ENCODE results near the gene TRIP10.
A peak's percentile ranks its signal among the peaks of the same experiment; 100 is the strongest.
"Not testable (repeated sequence)": the region's sequence is repeated elsewhere in the genome, so short reads cannot be mapped to it uniquely, and the experiment has no call there.

Gene TRIP10

DNA sequence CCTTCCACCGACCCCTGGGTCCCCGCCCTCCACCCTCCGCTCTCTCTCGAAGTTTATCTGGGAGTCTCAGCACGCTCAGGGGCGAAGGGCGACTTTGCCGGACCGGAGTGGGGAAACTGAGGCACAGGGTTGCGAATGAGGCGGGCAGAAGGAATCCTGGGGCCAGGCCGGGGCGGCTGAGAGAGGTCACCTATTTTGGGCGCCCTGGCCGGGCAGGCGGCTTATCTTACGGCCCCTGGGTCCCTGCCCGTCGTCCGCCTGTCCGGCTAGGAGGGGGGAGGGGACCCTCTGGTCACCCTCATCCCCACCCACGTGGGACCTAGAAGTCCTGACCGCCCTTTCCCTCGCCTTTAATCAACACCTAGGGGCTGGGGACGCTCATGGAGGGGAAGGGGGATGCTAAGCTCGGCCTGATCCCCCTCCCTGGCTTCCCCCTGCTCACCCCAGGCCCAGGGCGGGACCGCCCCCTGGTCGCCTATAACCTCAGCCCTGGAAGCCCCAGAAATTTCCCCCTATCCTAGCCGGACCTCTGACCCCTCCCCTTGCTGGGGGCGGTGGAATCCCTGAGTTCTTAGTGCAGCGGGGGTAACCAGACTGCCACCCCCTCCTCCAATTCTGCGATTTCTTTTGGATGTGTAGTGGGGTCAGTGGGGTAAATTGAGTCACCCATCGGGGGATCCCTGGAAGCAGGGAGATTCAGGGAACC lies 556 bp downstream of the TRIP10 start:
- TF ChIP-seq FOXK2 (IDR thresholded peaks at IDR 0.05) (no peak), L3MBTL2 (conservative IDR thresholded peaks at IDR 0.05) (peak; percentile 61)
- DNase-seq (ENCODE audit: extremely low spot score) = no peak
- ChIA-PET CTCF (no interaction called here), POLR2A (interaction anchor here (1.0 kb wide), 1 partner anchor 15 kb away, joined by 3 read pairs; no protein-coding TSS in a partner anchor)

DNA sequence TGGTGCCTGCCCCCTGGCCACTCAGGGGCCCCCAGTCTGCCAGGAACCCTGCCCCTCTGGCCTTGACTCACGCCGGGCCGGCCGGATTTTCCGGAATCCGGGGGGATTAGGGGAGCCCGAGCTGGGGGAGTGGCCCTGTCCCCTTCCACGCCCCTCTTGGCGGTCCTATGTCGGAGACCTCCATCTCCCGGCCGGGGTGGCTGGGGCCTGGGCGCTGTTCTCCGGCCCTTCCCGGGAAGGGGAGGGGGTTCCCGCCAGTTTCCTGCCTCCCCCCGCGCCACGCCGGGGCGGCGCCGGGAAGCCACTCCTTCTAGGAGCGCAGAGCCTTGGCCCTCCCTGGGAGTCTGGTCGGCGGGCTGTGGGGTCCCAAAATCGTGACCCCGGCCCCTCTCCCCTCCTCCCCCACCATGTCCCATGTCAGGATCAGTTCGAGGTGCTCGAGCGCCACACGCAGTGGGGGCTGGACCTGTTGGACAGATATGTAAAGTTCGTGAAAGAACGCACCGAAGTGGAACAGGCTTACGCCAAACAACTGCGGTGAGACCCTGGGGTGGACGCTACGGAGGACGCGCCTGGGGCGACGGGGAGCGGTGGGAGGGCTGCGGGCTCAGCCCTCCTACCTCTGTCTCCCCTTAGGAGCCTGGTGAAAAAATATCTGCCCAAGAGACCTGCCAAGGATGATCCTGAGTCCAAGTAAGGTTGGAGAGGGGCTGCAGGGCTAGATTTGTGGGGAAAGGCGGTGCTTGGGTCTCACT lies 1.3 kb downstream of the TRIP10 start:
- CTCF ChIA-PET = no interaction called here
- POLR2A ChIA-PET = interaction anchor here (1.0 kb wide), 1 partner anchor 16 kb away, joined by 3 read pairs; no protein-coding TSS in a partner anchor
- DNase-seq (ENCODE audit: extremely low spot score) = peak; percentile 34
- TF ChIP-seq BHLHE40 (IDR thresholded peaks at IDR 0.05; ENCODE audit: borderline replicate concordance) (no peak), FOXM1 (IDR thresholded peaks at IDR 0.05; ENCODE audit: borderline replicate concordance) (peak; percentile 36; the same call in 1 of the 2 replicates), CTBP1 (IDR thresholded peaks at IDR 0.05; ENCODE audit: borderline replicate concordance) (no peak), ELF4 (IDR thresholded peaks at IDR 0.05) (no peak), LEF1 (IDR thresholded peaks at IDR 0.05; ENCODE audit: borderline replicate concordance) (no peak), TARDBP (IDR thresholded peaks at IDR 0.05) (no peak), L3MBTL2 (conservative IDR thresholded peaks at IDR 0.05) (no peak)
- TF ChIP-seq, protein P1, sequence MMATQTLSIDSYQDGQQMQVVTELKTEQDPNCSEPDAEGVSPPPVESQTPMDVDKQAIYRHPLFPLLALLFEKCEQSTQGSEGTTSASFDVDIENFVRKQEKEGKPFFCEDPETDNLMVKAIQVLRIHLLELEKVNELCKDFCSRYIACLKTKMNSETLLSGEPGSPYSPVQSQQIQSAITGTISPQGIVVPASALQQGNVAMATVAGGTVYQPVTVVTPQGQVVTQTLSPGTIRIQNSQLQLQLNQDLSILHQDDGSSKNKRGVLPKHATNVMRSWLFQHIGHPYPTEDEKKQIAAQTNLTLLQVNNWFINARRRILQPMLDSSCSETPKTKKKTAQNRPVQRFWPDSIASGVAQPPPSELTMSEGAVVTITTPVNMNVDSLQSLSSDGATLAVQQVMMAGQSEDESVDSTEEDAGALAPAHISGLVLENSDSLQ (IDR thresholded peaks at IDR 0.05) = no peak

DNA sequence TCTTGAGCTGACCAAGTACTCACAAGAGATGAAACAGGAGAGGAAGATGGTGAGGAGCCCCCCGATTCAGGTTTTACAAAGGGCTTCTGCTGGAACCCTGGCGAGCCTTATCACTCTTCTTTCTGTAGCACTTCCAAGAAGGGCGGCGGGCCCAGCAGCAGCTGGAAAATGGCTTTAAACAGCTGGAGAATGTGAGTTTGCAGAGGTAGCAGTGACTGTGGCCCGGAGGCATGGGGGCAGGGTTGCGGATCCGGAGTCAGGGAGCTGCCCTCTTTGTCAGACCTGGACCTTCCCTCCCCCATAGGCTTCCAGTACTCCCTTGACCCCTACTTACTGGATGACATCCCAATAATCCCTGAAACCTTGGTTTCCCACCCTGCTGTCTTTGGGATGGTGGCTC lies 3.6 kb downstream of the TRIP10 start:
- POLR2A ChIA-PET = no interaction called here
- TF ChIP-seq ZNF384 (IDR thresholded peaks at IDR 0.05) (no peak), ELF4 (IDR thresholded peaks at IDR 0.05) (no peak), FOXA1 (IDR thresholded peaks at IDR 0.05) (no peak), LEF1 (IDR thresholded peaks at IDR 0.05; ENCODE audit: borderline replicate concordance) (no peak), HDGF (IDR thresholded peaks at IDR 0.05; ENCODE audit: borderline replicate concordance) (no peak), FOXM1 (IDR thresholded peaks at IDR 0.05; ENCODE audit: borderline replicate concordance) (no peak), TARDBP (IDR thresholded peaks at IDR 0.05) (no peak), BHLHE40 (IDR thresholded peaks at IDR 0.05; ENCODE audit: borderline replicate concordance) (no peak), SUZ12 (IDR thresholded peaks at IDR 0.05) (no peak), FOXK2 (IDR thresholded peaks at IDR 0.05) (no peak), SP1 (IDR thresholded peaks at IDR 0.05) (no peak), ARNT (IDR thresholded peaks at IDR 0.05) (no peak), NFRKB (IDR thresholded peaks at IDR 0.05) (no peak), CTBP1 (IDR thresholded peaks at IDR 0.05; ENCODE audit: borderline replicate concordance) (no peak)
- CTCF ChIA-PET = no interaction called here
- DNase-seq (ENCODE audit: extremely low spot score) = no peak

DNA sequence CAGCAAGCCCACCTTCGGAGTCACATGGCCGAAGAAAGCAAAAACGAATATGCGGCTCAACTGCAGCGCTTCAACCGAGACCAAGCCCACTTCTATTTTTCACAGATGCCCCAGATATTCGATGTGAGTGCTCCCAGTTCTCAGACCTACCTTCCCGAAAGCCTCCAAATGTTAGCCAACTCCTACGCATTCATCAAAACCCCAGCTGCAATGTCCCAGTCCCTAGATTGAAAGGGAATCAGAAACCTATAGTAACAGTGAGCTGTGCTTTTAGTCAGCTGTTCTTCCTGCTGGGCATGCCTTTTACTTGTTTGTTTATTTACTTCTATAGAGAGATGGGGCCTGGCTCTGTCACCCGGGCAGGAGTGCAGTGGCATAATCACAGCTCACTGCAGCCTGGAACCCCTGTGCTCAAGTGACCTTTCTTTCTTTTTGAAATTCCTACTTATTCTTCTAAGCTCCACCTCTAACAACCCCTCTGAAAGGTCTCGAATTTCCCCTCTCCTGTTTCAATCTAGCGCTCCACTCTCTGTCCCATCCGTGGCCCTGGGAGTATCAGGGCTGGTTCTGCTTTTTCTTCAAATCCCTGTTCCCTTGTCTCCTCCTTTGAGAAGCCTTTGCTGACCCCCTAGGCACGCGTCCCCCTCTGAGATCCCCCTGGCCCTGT lies 4.4 kb downstream of the TRIP10 start:
- ChIA-PET POLR2A (interaction anchor here (1.2 kb wide), 1 partner anchor 371 kb away, joined by 3 read pairs; the partner anchor contains the start of gene ALKBH7), CTCF (no interaction called here)
- DNase-seq (ENCODE audit: extremely low spot score) = no peak
- TF ChIP-seq SP1 (IDR thresholded peaks at IDR 0.05) (no peak), NFRKB (IDR thresholded peaks at IDR 0.05) (no peak)

DNA sequence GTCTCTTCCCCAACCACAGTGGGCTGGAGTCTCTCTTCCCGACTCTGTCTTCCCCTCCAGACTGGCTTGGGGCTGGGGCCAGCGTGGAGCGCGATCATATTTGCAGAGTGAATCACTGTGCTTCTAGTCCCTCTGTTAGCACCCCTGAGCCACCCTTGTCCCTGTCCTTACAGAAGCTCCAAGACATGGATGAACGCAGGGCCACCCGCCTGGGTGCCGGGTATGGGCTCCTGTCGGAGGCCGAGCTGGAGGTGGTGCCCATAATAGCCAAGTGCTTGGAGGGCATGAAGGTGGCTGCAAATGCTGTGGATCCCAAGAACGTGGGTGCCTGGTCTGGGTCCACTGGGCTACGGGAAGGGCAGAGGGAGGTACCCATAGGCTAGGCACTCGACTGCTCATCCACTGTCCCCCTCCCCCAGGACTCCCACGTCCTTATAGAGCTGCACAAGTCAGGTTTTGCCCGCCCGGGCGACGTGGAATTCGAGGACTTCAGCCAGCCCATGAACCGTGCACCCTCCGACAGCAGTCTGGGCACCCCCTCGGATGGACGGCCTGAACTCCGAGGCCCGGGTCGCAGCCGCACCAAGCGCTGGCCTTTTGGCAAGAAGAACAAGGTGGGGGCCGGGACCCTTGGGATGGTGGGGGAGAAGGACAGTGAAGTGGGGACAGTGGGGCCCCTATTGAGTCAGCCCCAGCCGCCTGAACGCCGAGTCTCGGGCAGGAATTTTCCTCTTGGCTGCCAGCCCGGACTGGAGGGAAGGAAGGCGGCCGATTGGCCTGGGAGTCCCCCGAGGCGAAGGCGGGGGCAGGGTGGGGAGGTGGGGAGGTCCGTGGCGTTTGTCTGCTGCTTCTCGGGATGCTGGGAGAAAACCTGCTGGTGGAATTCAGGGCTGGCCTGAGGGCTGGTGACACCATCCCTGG lies 5.2 kb downstream of the TRIP10 start:
- DNase-seq (ENCODE audit: extremely low spot score) = peak; percentile 50
- TF ChIP-seq ZNF384 (IDR thresholded peaks at IDR 0.05) (no peak), NFRKB (IDR thresholded peaks at IDR 0.05) (no peak), FOXA1 (IDR thresholded peaks at IDR 0.05) (no peak)
- ChIA-PET POLR2A (interaction anchor here (0.5 to 1.2 kb wide), 2 partner anchors 8 to 372 kb away, joined by 3 read pairs; partner anchors contain the start of gene ALKBH7), CTCF (no interaction called here)

DNA sequence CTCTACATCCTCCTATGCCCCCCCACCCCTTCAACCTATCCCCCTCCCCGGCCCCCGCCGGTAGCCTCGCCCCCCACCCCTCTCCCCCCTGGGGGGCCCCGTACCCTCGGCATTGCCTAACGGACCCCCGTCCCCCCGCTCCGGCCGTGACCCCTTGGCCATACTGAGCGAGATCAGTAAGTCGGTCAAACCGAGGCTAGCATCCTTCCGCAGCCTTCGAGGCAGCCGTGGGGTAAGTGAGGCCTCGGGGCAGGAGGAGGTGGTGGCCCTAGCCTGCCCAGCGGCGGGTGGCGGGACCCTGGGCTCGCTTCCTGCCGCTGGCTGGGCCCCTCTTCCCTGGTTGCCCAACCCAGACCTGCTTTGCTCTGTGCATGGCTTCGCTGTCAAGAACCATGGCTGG lies 6.5 kb downstream of the TRIP10 start:
- DNase-seq (ENCODE audit: extremely low spot score) = no peak
- TF ChIP-seq ZNF384 (IDR thresholded peaks at IDR 0.05) (no peak), BHLHE40 (IDR thresholded peaks at IDR 0.05; ENCODE audit: borderline replicate concordance) (no peak), CTBP1 (IDR thresholded peaks at IDR 0.05; ENCODE audit: borderline replicate concordance) (no peak), ELF4 (IDR thresholded peaks at IDR 0.05) (no peak), L3MBTL2 (conservative IDR thresholded peaks at IDR 0.05) (no peak), HDGF (IDR thresholded peaks at IDR 0.05; ENCODE audit: borderline replicate concordance) (no peak), TARDBP (IDR thresholded peaks at IDR 0.05) (no peak), FOXA1 (IDR thresholded peaks at IDR 0.05) (no peak), ARNT (IDR thresholded peaks at IDR 0.05) (no peak), FOXK2 (IDR thresholded peaks at IDR 0.05) (no peak), SUZ12 (IDR thresholded peaks at IDR 0.05) (no peak), LEF1 (IDR thresholded peaks at IDR 0.05; ENCODE audit: borderline replicate concordance) (no peak), NFRKB (IDR thresholded peaks at IDR 0.05) (no peak), FOXM1 (IDR thresholded peaks at IDR 0.05; ENCODE audit: borderline replicate concordance) (no peak), SP1 (IDR thresholded peaks at IDR 0.05) (no peak)
- TF ChIP-seq, protein P1 (IDR thresholded peaks at IDR 0.05) = no peak
- POLR2A ChIA-PET = no interaction called here
- CTCF ChIA-PET = no interaction called here

DNA sequence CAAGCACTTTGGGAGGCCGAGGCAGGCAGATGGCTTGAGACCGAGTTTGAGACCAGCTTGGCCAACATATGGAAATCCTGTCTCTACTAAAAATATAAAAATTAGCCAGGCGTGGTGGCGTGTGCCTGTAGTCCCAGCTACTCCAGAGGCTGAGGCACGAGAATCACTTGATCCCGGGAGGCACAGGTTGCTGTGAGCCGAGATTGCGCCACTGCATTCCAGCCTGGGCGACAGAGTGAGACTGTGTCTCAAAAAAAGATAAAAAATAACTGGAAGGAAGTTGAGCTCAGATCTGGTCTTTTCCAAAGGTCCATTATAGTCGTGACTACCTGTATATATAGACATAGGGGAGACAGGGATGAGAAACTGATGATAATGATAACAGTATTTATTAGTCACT lies 9.1 kb downstream of the TRIP10 start:
- CTCF ChIA-PET; DNase-seq (ENCODE audit: extremely low spot score); POLR2A ChIA-PET: not testable (repeated sequence)
